ENCODE data around the gene AHSG. TPM values are rescaled to one million over a fixed set of nuclear protein-coding genes. Genes with fewer than 3 reads are reported as not detected.

The AHSG gene
- polyA plus RNA-seq, 4 donors, result 0.38 to 3.1 (median 0.56) TPM

Other genes with a start within 250 kb of the AHSG start
- gene CRYGS, start 68.7 kb upstream of the AHSG start, polyA plus RNA-seq (ENCODE audit: insufficient read length in 4 of 4), result 1 to 10 TPM; 5.3 to 8.0 (median 5.4) TPM
- 10 to 100 TPM; 18.3 to 21.5 (median 19.8) TPM for gene TBCCD1, start 45.7 kb upstream of the AHSG start, polyA plus RNA-seq (ENCODE audit: insufficient read length in 4 of 4)
- gene DNAJB11, start 42.3 kb upstream of the AHSG start, polyA plus RNA-seq (ENCODE audit: insufficient read length in 4 of 4), result 10 to 100 TPM; 74.0 to 82.5 (median 78.9) TPM
- under 1 TPM in 2 of 4 donors, not detected in 2; 0.21 to 0.27 TPM for gene FETUB, start 27.3 kb downstream of the AHSG start, polyA plus RNA-seq (ENCODE audit: insufficient read length in 4 of 4)
- 1 to 10 TPM; 1.6 to 3.4 (median 2.0) TPM for gene HRG, start 53.0 kb downstream of the AHSG start, polyA plus RNA-seq (ENCODE audit: insufficient read length in 4 of 4)
- gene KNG1, start 104.3 kb downstream of the AHSG start, polyA plus RNA-seq (ENCODE audit: insufficient read length in 4 of 4), result 100 to 1,000 TPM; 146 to 179 (median 149) TPM
- 100 to 1,000 TPM; 807 to 947 (median 901) TPM for gene EIF4A2, start 170.5 kb downstream of the AHSG start, polyA plus RNA-seq (ENCODE audit: insufficient read length in 4 of 4)
- 10 to 100 TPM; 45.7 to 56.9 (median 51.2) TPM for gene RFC4, start 193.4 kb downstream of the AHSG start, polyA plus RNA-seq (ENCODE audit: insufficient read length in 4 of 4)
- under 1 TPM in 2 of 4 donors, not detected in 2; 0.03 to 0.04 TPM for gene ADIPOQ, start 229.7 kb downstream of the AHSG start, polyA plus RNA-seq (ENCODE audit: insufficient read length in 4 of 4)

All from right renal pelvis (tissue), 4 donors.